ENCODE measurements around the gene MRAP.

Gene MRAP

DNA sequence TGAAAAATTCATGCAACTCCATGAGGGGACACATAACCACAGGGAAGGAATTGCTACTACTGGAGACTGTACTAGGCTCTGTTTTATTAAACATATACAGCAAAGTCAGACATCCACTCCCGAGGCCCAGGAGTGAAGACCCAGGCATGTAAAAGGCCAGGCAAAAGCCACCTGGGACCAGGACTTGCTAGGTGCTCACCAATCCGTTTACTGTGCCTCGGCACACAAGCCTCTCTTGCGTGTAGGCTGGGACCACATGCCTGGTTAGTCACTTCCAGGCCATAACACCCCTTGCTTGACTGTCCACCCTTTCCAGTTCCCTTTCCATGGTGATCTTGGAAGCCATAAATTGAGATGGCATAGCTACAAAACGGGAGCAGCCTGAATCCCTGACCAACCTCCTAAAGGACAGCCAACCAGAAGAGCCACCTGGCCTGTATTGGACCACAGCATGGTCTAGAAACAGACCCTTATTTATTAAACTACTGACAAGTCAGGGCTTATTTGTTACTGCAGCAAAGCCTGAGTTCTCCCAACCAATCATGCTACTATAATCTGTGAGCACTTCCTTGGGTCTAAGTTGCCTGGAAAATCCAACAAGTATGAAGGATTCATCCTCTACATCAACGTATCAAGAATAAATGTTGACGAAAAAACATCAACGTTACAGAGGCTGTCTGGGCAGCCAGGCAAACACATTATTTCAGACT lies 54.5 kb downstream of the MRAP start:
- TF ChIP-seq POLR2A (IDR thresholded peaks at IDR 0.05; ENCODE audit: low read length) (no peak), GATA1 (IDR thresholded peaks at IDR 0.05; ENCODE audit: low read depth, low read length) (no peak)
- DNase-seq, result no peak

GRCh38 chr21:32356874-32357395 lies 58.3 kb downstream of the MRAP start:
- TF ChIP-seq POLR2A (IDR thresholded peaks at IDR 0.05; ENCODE audit: low read length) (no peak), GATA1 (IDR thresholded peaks at IDR 0.05; ENCODE audit: low read depth, low read length) (no peak)
- DNase-seq, result no peak

DNA sequence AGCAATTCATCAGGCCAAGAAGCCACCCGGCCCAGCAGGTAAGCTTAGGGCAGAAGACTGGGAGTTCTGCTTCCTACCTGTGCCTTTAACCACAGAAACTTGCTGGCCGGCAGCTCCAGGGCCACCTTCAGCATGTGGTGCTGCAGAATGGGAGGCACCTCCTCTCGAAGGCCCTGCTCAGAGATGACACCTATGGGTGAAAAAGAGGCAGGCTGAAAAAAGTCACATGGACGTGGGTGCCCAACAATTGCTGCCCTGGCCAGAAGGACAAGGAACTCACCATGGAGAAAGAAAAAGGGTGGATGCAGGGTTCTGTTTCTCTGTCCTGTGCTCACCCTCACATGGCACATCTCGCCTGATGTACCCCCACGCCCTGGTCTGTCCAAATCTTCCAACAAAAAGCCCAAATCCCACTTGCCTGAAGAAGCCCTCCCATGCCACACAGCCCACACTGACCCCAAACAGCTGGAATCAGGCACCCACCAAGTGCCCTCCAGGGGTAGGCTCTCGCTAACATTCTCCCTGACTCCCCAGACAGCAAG lies 61.1 kb downstream of the MRAP start:
- no peak for DNase-seq
- TF ChIP-seq GATA1 (IDR thresholded peaks at IDR 0.05; ENCODE audit: low read depth, low read length) (no peak), POLR2A (IDR thresholded peaks at IDR 0.05; ENCODE audit: low read length) (no peak)

- TF ChIP-seq POLR2A (IDR thresholded peaks at IDR 0.05; ENCODE audit: low read length) (no peak), GATA1 (IDR thresholded peaks at IDR 0.05; ENCODE audit: low read depth, low read length) (no peak)
- no peak for DNase-seq
Measured at GRCh38 chr21:32360401-32360975, 61.8 kb downstream of the MRAP start.
